AG08395 (cell line): ENCODE measurements around the gene RMDN2.
A peak's percentile ranks its signal among the peaks of the same experiment; 100 is the strongest.

Experiments used
- DNase-seq: peaks from one replicate; pipeline ENCODE4 v3.0.0; 2012; ENCODE audit warnings: mixed read lengths, low spot score

RMDN2 gene

GRCh38 chr2:37925063-37925897 lies at the start of gene RMDN2:
TSS of gene RMDN2 (plus strand) at chr2:37925287. CDS start at chr2:37929278, 3,991 bp downstream.
- peak; percentile 90 for DNase-seq

- DNase-seq, result no peak
Measured at GRCh38 chr2:37875403-37875906, 49.6 kb upstream of the RMDN2 start.

- DNase-seq, result no peak
Measured at GRCh38 chr2:37876227-37876626, 48.9 kb upstream of the RMDN2 start.

GRCh38 chr2:37877457-37878315 lies 47.4 kb upstream of the RMDN2 start:
- DNase-seq, result peak; percentile 61

- DNase-seq, result no peak
Measured at GRCh38 chr2:37878536-37878935, 46.6 kb upstream of the RMDN2 start.

- no peak for DNase-seq
Measured at GRCh38 chr2:37880551-37880950, 44.5 kb upstream of the RMDN2 start.

- DNase-seq, result no peak
Measured at GRCh38 chr2:37881397-37881796, 43.7 kb upstream of the RMDN2 start.

GRCh38 chr2:37882036-37882435 lies 43.1 kb upstream of the RMDN2 start:
- DNase-seq, result no peak

- DNase-seq, result no peak
Measured at GRCh38 chr2:37883518-37883917, 41.6 kb upstream of the RMDN2 start.

GRCh38 chr2:37885329-37885993 lies 39.6 kb upstream of the RMDN2 start:
- DNase-seq, result no peak

GRCh38 chr2:37886745-37887144 lies 38.3 kb upstream of the RMDN2 start:
- DNase-seq, result peak; percentile 91

GRCh38 chr2:37887286-37887685 lies 37.8 kb upstream of the RMDN2 start:
- no peak for DNase-seq

- peak; percentile 84 for DNase-seq
Measured at GRCh38 chr2:37890893-37891495, 34.1 kb upstream of the RMDN2 start.

- no peak for DNase-seq
Measured at GRCh38 chr2:37891846-37892435, 33.1 kb upstream of the RMDN2 start.

- no peak for DNase-seq
Measured at GRCh38 chr2:37892436-37893114, 32.5 kb upstream of the RMDN2 start.

GRCh38 chr2:37893327-37893726 lies 31.8 kb upstream of the RMDN2 start:
- DNase-seq, result no peak

- no peak for DNase-seq
Measured at GRCh38 chr2:37894047-37894446, 31.0 kb upstream of the RMDN2 start.

- DNase-seq, result peak; percentile 53
Measured at GRCh38 chr2:37894601-37895000, 30.5 kb upstream of the RMDN2 start.

- DNase-seq, result no peak
Measured at GRCh38 chr2:37895140-37895539, 29.9 kb upstream of the RMDN2 start.

- no peak for DNase-seq
Measured at GRCh38 chr2:37896319-37896718, 28.8 kb upstream of the RMDN2 start.

GRCh38 chr2:37897511-37897910 lies 27.6 kb upstream of the RMDN2 start:
- no peak for DNase-seq
